NCI-H1105 (cell line): ENCODE data around the gene TUBA3E.
"Not testable (repeated sequence)": the region's sequence is repeated elsewhere in the genome, so short reads cannot be mapped to it uniquely, and the experiment has no call there.

ENCODE experiments used
- DNase-seq: peaks from one replicate; lab custom pipeline; 2025; lab: John Stamatoyannopoulos, UW

Gene TUBA3E

DNA sequence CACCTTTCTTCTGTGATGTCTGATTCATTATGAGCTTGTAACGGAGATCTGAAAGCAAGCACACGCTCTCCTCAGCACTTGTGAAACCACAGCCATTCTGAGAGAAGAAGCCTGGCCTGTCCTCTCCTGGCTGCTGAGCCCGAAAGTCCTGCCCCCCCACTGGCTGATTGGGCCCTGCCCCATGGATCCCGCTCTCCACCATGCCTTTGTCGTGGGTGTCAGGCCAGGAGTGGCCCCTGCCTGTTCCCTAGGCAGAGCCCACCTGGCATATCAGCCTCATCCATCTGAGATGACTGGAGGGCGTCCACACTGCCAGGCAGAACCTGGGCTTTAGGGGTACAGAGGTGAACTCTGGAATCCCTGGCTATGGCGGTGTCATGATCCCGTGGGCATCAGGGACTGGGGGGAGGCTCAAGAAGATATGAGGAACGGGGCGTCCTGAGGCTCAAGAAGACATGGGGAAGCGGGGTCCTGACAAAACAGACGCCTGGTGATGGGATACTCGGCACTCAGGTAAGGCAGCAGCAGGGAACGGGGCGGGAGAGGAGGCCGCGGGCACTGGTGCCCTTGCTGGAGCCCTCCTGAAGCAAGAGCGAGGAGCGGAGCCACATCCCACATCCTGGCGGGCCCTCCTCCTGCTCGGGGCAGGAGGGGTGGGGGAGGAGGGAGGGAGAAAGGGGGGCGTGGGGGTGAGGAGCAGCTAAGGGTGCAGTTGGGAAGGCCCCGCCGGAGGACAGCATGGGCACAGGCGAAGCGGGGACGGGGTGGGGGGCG is 54.8 kb downstream of the TUBA3E start:
- DNase-seq = not testable (repeated sequence)

DNA sequence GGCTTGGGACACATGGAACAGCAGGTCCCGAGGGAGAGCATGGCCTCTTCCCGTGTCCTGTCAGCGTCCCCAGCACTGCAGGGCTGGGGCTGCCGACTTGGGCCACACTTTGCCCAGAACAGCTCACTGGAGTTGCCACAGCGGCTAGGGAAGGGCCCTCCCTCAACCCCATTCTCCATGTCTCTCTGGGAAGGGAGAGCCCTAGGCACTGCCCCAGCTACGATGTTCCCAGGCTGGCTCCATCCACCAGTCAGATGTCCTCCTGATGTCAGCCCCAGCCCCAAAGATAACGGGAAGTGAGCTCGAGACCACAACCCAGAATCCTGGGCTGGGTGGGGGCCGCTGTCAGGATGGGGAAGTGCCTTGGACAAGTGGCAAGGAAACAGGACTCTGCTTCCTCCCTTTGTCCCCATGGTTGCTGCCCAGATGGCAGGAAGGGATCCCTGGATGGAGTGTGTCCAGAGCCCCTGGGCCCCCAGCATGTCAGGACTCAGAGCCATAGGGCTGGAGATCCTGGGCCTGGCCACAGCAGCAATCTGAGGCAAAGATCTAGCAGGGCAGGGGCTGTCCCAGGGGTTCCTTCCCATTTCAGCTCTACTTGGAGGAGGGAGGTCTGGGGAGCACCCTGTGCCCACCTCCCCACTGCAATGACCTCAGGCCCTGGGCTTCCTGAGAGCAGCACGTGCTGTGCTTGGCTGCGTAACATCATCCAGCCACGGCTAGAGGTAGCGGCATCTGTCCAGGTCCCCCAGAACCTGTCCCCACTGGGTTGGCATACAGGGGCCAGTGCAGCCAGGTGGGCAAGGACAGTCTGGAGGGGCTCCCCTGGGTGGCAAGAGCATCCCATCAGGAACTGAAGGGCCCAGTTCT is 55.6 kb downstream of the TUBA3E start:
- DNase-seq = not testable (repeated sequence)
